GM23338 (cell line): ENCODE results near the gene XXYLT1. TPM values are rescaled to one million over a fixed set of nuclear protein-coding genes. Genes with fewer than 3 reads are reported as not detected.

Experiments used
- ATAC-seq: fragments of 200-7000 bp; cut with Tn5 transposase; 3 replicates; pipeline ENCODE4 v1.9.1; 2020
- DNase-seq: peaks from one replicate; pipeline ENCODE4 v3.0.0-alpha.2; 2015; ENCODE audit warnings: low spot score
- H2AFZ ChIP-seq: fragments of 200-600 bp; sonication (generic); 2 replicates; pipeline ENCODE4 v1.8.0; 2016; ENCODE audit warnings: antibody characterized with exemption, mild to moderate bottlenecking, moderate library complexity
- H3F3A ChIP-seq: fragments of 200-600 bp; sonication (generic); replicated peaks from 2 replicates; pipeline ENCODE4 v1.8.0; 2017; ENCODE audit warnings: antibody characterized with exemption, mixed run types, low read depth
- H3K27ac ChIP-seq: fragments of 200-600 bp; sonication (generic); 2 replicates; pipeline ENCODE4 v1.6.1; 2016; ENCODE audit warnings: low read depth
- H3K27me3 ChIP-seq: fragments of 200-600 bp; sonication (generic); 2 replicates; pipeline ENCODE4 v1.8.0; 2016; ENCODE audit warnings: mild to moderate bottlenecking, mixed run types, moderate library complexity; ENCODE audit not compliant: insufficient read depth
- H3K36me3 ChIP-seq: fragments of 200-600 bp; sonication (generic); 2 replicates; pipeline ENCODE4 v1.8.0; 2016; ENCODE audit warnings: mild to moderate bottlenecking; ENCODE audit not compliant: insufficient read depth
- H3K4me1 ChIP-seq: fragments of 200-600 bp; sonication (generic); 2 replicates; pipeline ENCODE4 v1.8.0; 2016; ENCODE audit warnings: mild to moderate bottlenecking, moderate library complexity; ENCODE audit not compliant: insufficient read depth
- H3K4me2 ChIP-seq: fragments of 200-600 bp; sonication (generic); 2 replicates; pipeline ENCODE4 v1.7.1; 2017; ENCODE audit warnings: mixed run types
- H3K4me3 ChIP-seq: fragments of 200-600 bp; sonication (generic); 2 replicates; pipeline ENCODE4 v1.6.1; 2016; ENCODE audit warnings: mixed run types
- H3K79me2 ChIP-seq: fragments of 200-600 bp; sonication (generic); replicated peaks from 2 replicates; pipeline ENCODE4 v1.8.0; 2017; ENCODE audit warnings: mild to moderate bottlenecking; ENCODE audit not compliant: insufficient read depth
- H3K9me2 ChIP-seq: fragments of 200-600 bp; sonication (generic); 2 replicates; pipeline ENCODE4 v1.8.0; 2017; ENCODE audit not compliant: insufficient read depth
- H4K20me1 ChIP-seq: fragments of 200-600 bp; sonication (generic); replicated peaks from 2 replicates; pipeline ENCODE4 v1.8.0; 2017; ENCODE audit warnings: mild to moderate bottlenecking; ENCODE audit not compliant: insufficient read depth
- H3K27ac Mint-ChIP-seq: 2 replicates; pipeline ENCODE4 v1.8.0; 2020; ENCODE audit warnings: inconsistent platforms, mild to moderate bottlenecking, moderate library complexity, mixed read lengths
- H3K27me3 Mint-ChIP-seq: 3 replicates; pipeline ENCODE4 v1.8.0; 2022; ENCODE audit warnings: low read depth, mild to moderate bottlenecking, moderate library complexity, mixed read lengths, inconsistent platforms; ENCODE audit not compliant: insufficient read depth, poor library complexity
- H3K36me3 Mint-ChIP-seq: 3 replicates; pipeline ENCODE4 v1.8.0; 2021; ENCODE audit warnings: low read depth, mild to moderate bottlenecking, inconsistent platforms, moderate library complexity, mixed read lengths
- H3K4me1 Mint-ChIP-seq: 3 replicates; pipeline ENCODE4 v1.8.0; 2020; ENCODE audit warnings: mild to moderate bottlenecking, inconsistent platforms, mixed read lengths
- H3K4me3 Mint-ChIP-seq: 3 replicates; pipeline ENCODE4 v1.8.0; 2021; ENCODE audit warnings: moderate library complexity, mild to moderate bottlenecking, inconsistent platforms, mixed read lengths
- H3K9me3 Mint-ChIP-seq: 3 replicates; pipeline ENCODE4 v1.8.0; 2020; ENCODE audit warnings: moderate library complexity, mild to moderate bottlenecking, inconsistent platforms, mixed read lengths
- CREB1 ChIP-seq: fragments of 250-450 bp; sonication (Bioruptor Pico); IDR thresholded peaks from 2 replicates; pipeline ENCODE4 v1.5.0; 2020; ENCODE audit warnings: low read depth, mild to moderate bottlenecking, moderate library complexity
- CTCF ChIP-seq, 2 experiments: fragments of 200-600 bp in 1 of 2; sonication (generic) in 1 of 2; conservative IDR thresholded peaks; 2 replicates each; pipeline versions ENCODE4 v1.5.1 to v1.6.1; 2016 to 2017; ENCODE audit warnings: antibody characterized with exemption in 2 of 2, low read depth in 2 of 2, mild to moderate bottlenecking in 2 of 2, moderate library complexity in 1 of 2
- ETS1 ChIP-seq: IDR thresholded peaks from 2 replicates; pipeline ENCODE4 v1.6.1; 2016; ENCODE audit warnings: antibody characterized with exemption
- EZH2 ChIP-seq: fragments of 200-600 bp; sonication (generic); IDR thresholded peaks from one replicate; pipeline ENCODE4 v1.8.0; 2017; ENCODE audit warnings: antibody characterized with exemption, mild to moderate bottlenecking, low read depth; ENCODE audit not compliant: unreplicated experiment
- EZH2phosphoT487 ChIP-seq: fragments of 200-600 bp; sonication (generic); IDR thresholded peaks from one replicate; pipeline ENCODE4 v1.8.1; 2018; ENCODE audit warnings: antibody characterized with exemption; ENCODE audit not compliant: unreplicated experiment
- NANOG ChIP-seq: IDR thresholded peaks from 2 replicates; pipeline ENCODE4 v1.6.1; 2016; ENCODE audit warnings: antibody characterized with exemption, borderline replicate concordance
- STAT1 ChIP-seq: IDR thresholded peaks from one replicate; pipeline ENCODE4 v1.6.1; 2016; ENCODE audit warnings: antibody characterized with exemption; ENCODE audit not compliant: unreplicated experiment
- ZNF462 ChIP-seq: fragments of 250-450 bp; sonication (Bioruptor Pico); IDR thresholded peaks from 2 replicates; pipeline ENCODE4 v1.5.0; 2020; ENCODE audit warnings: mild to moderate bottlenecking, moderate library complexity
- polyA plus RNA-seq: library from polyadenylated mRNA; unstranded; fragments of >200 nt; fragmentation: Nextera tagmentation; extraction: Ambion mirVana; gene quantifications from 2 replicates; pipeline ENCODE4 v1.2.1, GENCODE V29; 2016
- total RNA-seq: library from RNA; depleted of rRNA; stranded (reverse); fragments of >200 nt; shearing (Covaris generic); gene quantifications from 2 replicates; pipeline ENCODE4 v1.2.3, GENCODE V29; 2014

XXYLT1 gene
- total and polyA plus RNA-seq, 2 experiments from 2014 or later, result 13.5 to 34.8 TPM

- Mint-ChIP-seq H3K4me1 (peaks cover 22% of the 10 kb centered on the region), H3K9me3 (no peaks in the 10 kb centered on the region; the same call in 2 of the 3 replicates), H3K27me3 (peaks cover 16% of the 10 kb centered on the region), H3K36me3 (no peaks in the 10 kb centered on the region; the same call in 2 of the 3 replicates), H3K4me3 (no peak overlapping the region), H3K27ac (no peak overlapping the region)
- no peak for DNase-seq
- Histone ChIP-seq H3F3A (no peaks in the 10 kb centered on the region), H3K27ac (no peak overlapping the region), H3K4me3 (no peak overlapping the region), H3K9me2 (no peaks in the 10 kb centered on the region), H2AFZ (no peak overlapping the region), H3K36me3 (no peaks in the 10 kb centered on the region), H3K79me2 (no peaks in the 10 kb centered on the region), H4K20me1 (no peaks in the 10 kb centered on the region), H3K4me1 (no peaks in the 10 kb centered on the region), H3K27me3 (no peaks in the 10 kb centered on the region), H3K4me2 (no peak overlapping the region)
- no peak for ATAC-seq
- no peak for TF ChIP-seq CTCF (conservative IDR thresholded peaks at IDR 0.05; ENCODE audit: low read depth in 2 of 2)
These were observed 213.2 kb downstream of the XXYLT1 start for GRCh38 chr3:195057716-195058115.

GRCh38 chr3:195056506-195056905 is 214.5 kb downstream of the XXYLT1 start:
- H3K4me3 Mint-ChIP-seq, result no peak overlapping the region
- H3K79me2 ChIP-seq, result no peaks in the 10 kb centered on the region

More at GRCh38 chr3:195056506-195056905, 214.5 kb downstream of the XXYLT1 start:
- no peak overlapping the region for H3K4me2 ChIP-seq
- no peak overlapping the region for H3K27ac ChIP-seq
- Mint-ChIP-seq H3K36me3 (no peaks in the 10 kb centered on the region; the same call in 2 of the 3 replicates), H3K27me3 (peaks cover 15% of the 10 kb centered on the region), H3K4me1 (peaks cover 18% of the 10 kb centered on the region), H3K27ac (no peak overlapping the region), H3K9me3 (no peaks in the 10 kb centered on the region; the same call in 2 of the 3 replicates)
- no peak overlapping the region for H3K4me3 ChIP-seq
- H3K9me2 ChIP-seq, result no peaks in the 10 kb centered on the region
- no peaks in the 10 kb centered on the region for H3K36me3 ChIP-seq
- TF ChIP-seq NANOG (no peak), EZH2 (no peak), STAT1 (no peak), CREB1 (no peak), ZNF462 (CRISPR knock-in tag) (no peak), CTCF (conservative IDR thresholded peaks at IDR 0.05; ENCODE audit: low read depth in 2 of 2) (no peak), EZH2phosphoT487 (no peak), ETS1 (no peak)
- H3F3A ChIP-seq, result no peaks in the 10 kb centered on the region
- H3K27me3 ChIP-seq, result no peaks in the 10 kb centered on the region
- no peaks in the 10 kb centered on the region for H4K20me1 ChIP-seq
- ATAC-seq (no peak), DNase-seq (no peak)
- H3K4me1 ChIP-seq, result no peaks in the 10 kb centered on the region
- H2AFZ ChIP-seq, result no peak overlapping the region
